BE2C (cell line): Measurements from ENCODE around the gene FAM240A.

Experiments
- DNase-seq: peaks from one replicate; pipeline ENCODE4 v3.0.0-alpha.2; 2020
- H3K27me3 ChIP-seq: fragments of 250-450 bp; sonication (Bioruptor Pico); 2 replicates; pipeline ENCODE4 v1.5.1; 2020; ENCODE audit warnings: mild to moderate bottlenecking
- H3K36me3 ChIP-seq: fragments of 250-450 bp; sonication (Bioruptor Pico); 2 replicates; pipeline ENCODE4 v1.5.1; 2020; ENCODE audit warnings: mild to moderate bottlenecking
- H3K4me1 ChIP-seq: fragments of 250-450 bp; sonication (Bioruptor Pico); 2 replicates; pipeline ENCODE4 v1.5.1; 2020
- H3K4me3 ChIP-seq: 2 replicates; pipeline ENCODE4 v1.5.1; 2011; ENCODE audit warnings: low read depth, low read length
- H3K9me3 ChIP-seq: fragments of 250-450 bp; sonication (Bioruptor Pico); 2 replicates; pipeline ENCODE4 v1.5.1; 2020
- TF ChIP-seq, protein P1 (sequence below): IDR thresholded peaks from 2 replicates; pipeline ENCODE4 v1.5.1; 2012; ENCODE audit warnings: mild to moderate bottlenecking, low read depth, low read length

FAM240A gene

DNA sequence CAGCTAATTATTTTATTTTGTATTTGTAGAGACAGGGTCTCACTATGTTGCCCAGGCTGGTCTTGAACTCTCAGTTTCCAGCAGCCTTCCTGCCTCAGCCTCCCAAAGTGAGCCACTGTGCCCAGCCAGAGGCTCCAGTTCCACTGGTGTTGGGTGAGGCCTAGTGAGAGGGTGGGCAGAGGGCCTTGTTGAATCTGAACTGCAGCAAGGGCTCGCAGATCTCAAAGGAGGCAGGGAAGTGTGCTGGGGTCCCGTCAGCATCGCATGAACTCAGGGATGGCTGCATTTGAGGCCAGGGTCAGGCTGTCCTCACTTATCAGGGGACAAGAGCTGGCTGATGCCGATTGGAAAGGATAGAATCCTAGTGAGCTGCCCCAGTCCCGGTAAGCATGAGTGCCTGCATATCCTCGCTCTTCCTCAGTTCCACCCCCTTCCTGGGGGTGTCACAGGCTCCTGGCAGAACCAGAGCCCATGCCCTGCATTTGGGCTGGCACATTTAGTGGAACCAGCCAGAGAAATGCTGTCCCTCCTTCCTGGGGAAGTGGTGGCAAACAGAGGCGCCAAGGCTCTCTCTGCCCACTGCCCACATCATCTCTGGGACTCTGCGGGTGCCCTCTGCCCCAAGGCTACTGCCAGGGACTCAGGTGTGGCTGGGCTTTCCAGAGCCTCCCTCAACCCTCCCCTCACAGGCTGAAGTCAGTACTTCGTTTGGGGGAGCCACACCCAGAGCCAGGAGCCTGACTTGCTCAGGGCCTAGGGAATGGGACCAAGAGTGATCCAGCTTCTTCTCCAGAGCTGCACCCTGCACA is 57.1 kb downstream of the FAM240A start:
- Histone ChIP-seq H3K4me1 (no peaks in the 10 kb centered on the region), H3K36me3 (no peaks in the 10 kb centered on the region), H3K27me3 (no peaks in the 10 kb centered on the region), H3K4me3 (no peak overlapping the region), H3K9me3 (no peaks in the 10 kb centered on the region)
- TF ChIP-seq, protein P1, sequence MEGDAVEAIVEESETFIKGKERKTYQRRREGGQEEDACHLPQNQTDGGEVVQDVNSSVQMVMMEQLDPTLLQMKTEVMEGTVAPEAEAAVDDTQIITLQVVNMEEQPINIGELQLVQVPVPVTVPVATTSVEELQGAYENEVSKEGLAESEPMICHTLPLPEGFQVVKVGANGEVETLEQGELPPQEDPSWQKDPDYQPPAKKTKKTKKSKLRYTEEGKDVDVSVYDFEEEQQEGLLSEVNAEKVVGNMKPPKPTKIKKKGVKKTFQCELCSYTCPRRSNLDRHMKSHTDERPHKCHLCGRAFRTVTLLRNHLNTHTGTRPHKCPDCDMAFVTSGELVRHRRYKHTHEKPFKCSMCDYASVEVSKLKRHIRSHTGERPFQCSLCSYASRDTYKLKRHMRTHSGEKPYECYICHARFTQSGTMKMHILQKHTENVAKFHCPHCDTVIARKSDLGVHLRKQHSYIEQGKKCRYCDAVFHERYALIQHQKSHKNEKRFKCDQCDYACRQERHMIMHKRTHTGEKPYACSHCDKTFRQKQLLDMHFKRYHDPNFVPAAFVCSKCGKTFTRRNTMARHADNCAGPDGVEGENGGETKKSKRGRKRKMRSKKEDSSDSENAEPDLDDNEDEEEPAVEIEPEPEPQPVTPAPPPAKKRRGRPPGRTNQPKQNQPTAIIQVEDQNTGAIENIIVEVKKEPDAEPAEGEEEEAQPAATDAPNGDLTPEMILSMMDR = no peak
- DNase-seq = no peak

GRCh38 chr3:46670000-46670890 is 57.9 kb downstream of the FAM240A start:
- Histone ChIP-seq H3K4me3 (no peak overlapping the region), H3K27me3 (no peaks in the 10 kb centered on the region), H3K36me3 (no peaks in the 10 kb centered on the region), H3K9me3 (no peaks in the 10 kb centered on the region), H3K4me1 (no peaks in the 10 kb centered on the region)
- peak; percentile 1 for DNase-seq
- TF ChIP-seq, protein P1 = no peak

- no peak overlapping the region for H3K4me3 ChIP-seq
- no peaks in the 10 kb centered on the region for H3K27me3 ChIP-seq
- no peaks in the 10 kb centered on the region for H3K4me1 ChIP-seq
- H3K36me3 ChIP-seq = no peaks in the 10 kb centered on the region
- TF ChIP-seq, protein P1 = no peak
- no peaks in the 10 kb centered on the region for H3K9me3 ChIP-seq
- DNase-seq = peak; percentile 0
Observed at GRCh38 chr3:46670891-46671427, 58.6 kb downstream of the FAM240A start.

GRCh38 chr3:46671541-46672348 is 59.4 kb downstream of the FAM240A start:
- H3K36me3 ChIP-seq = no peaks in the 10 kb centered on the region
- DNase-seq = peak; percentile 2
- H3K9me3 ChIP-seq = no peaks in the 10 kb centered on the region
- H3K4me1 ChIP-seq = no peaks in the 10 kb centered on the region
- no peaks in the 10 kb centered on the region for H3K27me3 ChIP-seq
- TF ChIP-seq, protein P1 = no peak
- H3K4me3 ChIP-seq = no peak overlapping the region

DNA sequence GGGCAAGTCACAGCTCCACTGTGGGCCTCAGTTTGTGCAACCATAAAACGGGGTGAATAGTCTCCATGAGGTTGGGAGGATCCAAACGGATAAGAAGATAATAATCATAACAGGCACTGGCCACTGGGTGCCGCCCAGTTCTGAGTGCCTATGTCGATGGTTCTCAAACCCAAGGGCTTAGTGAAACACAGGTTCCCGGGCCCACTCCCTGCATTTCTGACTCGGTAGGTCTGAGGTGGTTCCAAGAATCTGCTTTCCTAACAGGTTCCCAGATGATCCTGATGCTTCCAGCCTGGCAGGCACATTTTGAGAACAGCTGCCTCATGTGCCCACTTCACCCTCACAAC is 60.0 kb downstream of the FAM240A start:
- H3K9me3 ChIP-seq = no peaks in the 10 kb centered on the region
- no peak overlapping the region for H3K4me3 ChIP-seq
- no peaks in the 10 kb centered on the region for H3K27me3 ChIP-seq
- DNase-seq = no peak
- TF ChIP-seq, protein P1 = no peak
- H3K36me3 ChIP-seq = no peaks in the 10 kb centered on the region
- H3K4me1 ChIP-seq = no peaks in the 10 kb centered on the region
